HG02759 (cell line): ENCODE results near the gene CTNNBIP1.

Source experiments
- ATAC-seq: cut with Tn5 transposase; IDR thresholded peaks from one replicate; pipeline ENCODE4 v1.9.1; 2021; ENCODE audit warnings: mild to moderate bottlenecking, moderate library complexity; ENCODE audit not compliant: unreplicated experiment

Gene CTNNBIP1

DNA sequence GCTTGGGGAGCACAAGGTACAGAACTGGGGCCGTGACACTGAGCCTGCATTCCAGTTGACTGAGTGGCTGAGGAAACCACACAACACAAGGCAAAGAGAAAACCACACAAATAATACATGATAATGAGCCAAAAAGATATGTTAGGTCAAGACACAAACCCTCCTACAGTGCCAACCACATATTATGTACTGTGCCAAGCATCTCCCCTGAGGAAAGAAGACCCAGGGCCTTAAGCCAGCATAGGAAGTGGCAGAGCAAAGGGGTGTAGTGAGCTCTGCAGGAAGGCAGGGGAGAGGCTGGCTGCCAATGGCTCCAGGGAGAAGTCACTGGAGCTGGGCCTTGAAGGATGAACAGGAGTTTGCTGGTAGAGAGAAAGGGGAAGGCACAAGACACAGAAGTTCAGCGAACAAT lies 28.2 kb downstream of the CTNNBIP1 start:
- ATAC-seq: no peak

DNA sequence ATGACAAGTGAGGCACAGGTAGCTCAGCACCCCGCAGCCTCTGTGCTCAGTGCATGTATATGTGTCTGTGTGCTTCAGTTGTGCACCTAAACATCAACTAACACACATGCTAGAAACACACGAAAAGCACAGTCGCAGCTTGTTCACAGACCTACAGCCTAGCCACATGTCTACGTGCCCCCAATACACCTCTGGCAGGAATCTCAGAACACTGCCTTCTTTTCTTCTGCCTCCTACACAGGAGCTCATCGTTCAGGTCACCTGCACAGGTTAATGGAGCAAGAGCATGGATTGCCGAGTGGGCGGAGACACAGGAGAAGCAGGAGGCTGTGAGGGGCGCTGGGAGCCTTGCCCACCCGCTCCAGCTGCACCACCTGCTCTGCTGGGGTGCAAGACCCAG lies 31.7 kb downstream of the CTNNBIP1 start:
- ATAC-seq: no peak

DNA sequence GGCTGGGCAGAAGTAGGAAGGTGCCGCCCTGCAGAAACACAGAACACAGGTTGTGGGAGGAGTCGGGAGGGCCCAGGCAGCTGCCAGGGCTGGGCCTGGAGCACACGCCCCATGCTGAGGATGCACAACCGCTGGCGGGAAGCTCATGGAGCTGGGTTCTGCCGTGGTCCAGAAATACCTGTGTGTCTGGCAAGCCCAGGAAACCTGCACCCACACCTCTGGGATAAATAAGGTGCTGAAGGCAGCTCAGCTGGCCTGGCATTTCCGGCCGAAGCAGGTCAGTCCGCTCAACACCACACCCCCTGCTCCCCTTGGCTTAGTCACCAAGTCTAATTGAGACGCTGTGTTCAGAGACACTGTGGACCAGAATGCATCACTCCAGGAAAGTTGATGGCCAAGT lies 32.1 kb downstream of the CTNNBIP1 start:
- no peak for ATAC-seq

DNA sequence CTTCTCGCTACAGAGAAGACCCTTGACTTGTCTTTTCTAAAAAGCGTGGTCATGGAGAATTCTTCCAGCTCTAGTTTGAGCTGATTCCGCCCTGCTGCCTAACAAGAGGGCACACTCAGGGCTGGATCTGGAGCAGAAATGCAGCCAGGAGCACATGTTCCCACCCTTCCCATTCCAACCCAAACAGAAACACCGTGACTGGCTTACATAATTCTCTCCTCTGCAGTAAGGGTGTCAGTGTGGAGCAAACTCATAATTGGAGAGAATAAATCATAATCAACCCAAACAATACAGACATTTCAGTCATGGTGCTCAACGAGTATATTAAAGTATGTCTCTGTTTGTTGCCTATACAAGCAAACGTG lies 34.5 kb downstream of the CTNNBIP1 start:
- no peak for ATAC-seq

- peak; percentile 56 for ATAC-seq
These were observed 35.0 kb downstream of the CTNNBIP1 start for GRCh38 chr1:9874959-9875635.

DNA sequence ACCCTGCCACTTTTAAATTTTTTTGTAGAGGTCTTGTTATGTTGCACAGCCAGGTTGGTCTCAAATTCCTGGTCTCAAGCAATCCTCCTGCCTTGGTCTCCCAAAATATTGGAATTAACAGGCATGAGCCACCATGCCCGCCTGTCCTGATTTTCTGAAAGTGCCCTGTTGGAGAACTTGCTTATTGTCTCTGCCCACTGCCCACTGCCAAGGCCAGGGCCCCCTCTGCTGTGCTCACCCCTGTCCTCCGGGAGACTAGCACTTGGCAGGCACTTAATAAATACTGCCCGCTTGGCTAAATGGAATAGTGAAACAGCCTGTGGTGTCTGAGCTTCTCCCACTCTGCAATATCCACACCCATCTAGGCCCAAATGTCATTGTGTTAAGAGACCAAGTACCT lies 35.7 kb downstream of the CTNNBIP1 start:
- no peak for ATAC-seq

DNA sequence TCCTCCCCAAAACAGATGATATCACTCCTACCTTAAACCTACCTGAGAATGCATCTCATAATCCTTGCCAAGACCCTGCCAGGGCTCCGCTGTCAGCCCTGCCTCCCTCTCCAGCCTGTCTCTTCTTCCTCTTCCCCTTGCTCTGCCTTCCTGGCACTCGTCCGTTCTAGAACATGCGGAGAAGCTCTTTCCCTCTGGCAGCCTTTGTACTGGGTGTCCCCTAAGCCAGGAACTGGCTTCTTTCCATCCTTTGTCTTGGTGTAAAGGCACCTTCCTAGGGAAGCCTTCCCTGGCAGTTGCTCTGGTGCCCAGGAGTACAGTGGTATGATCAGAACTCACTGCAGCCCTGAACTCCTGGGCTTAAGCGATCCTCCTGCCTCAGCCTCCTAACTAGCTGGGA lies 36.1 kb downstream of the CTNNBIP1 start:
- no peak for ATAC-seq

- no peak for ATAC-seq
These were observed 36.7 kb downstream of the CTNNBIP1 start for GRCh38 chr1:9873385-9873784.

GRCh38 chr1:9872430-9873165 lies 37.5 kb downstream of the CTNNBIP1 start:
- ATAC-seq: no peak

DNA sequence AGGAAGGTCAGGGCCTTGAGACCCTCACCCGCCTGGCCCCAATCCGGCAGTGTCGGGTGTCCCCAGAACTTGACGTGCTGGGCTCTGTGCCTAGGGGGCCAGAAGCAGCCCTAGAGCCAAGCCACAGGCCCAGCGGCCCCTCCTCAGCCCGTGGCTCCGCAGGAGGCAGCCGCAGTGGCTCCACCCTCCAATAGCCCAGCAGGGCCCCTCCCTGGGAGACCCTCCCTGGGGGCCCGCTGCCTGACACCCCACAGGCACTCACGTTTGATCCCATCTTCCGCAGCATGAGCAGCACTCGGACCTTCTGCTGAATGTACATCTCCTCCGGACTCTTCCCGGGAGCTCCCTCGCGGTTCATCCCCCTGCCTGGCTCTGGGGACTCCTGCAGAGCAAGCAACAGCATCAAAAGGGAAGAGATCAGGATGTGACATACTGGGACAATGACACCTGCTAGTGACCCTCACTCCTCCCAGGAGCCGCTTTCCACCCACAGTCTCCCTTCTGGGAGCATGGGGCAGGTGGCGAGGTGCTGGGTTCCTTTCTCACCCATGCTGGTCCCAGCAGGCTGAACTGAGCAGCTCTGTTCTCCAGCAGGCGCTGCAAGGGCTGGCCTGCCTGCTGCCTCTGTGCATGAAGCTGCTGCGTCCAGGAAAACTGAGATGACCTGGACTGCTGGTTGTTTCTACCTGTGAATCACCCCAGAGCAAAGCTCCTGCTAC lies 38.2 kb downstream of the CTNNBIP1 start:
- no peak for ATAC-seq

DNA sequence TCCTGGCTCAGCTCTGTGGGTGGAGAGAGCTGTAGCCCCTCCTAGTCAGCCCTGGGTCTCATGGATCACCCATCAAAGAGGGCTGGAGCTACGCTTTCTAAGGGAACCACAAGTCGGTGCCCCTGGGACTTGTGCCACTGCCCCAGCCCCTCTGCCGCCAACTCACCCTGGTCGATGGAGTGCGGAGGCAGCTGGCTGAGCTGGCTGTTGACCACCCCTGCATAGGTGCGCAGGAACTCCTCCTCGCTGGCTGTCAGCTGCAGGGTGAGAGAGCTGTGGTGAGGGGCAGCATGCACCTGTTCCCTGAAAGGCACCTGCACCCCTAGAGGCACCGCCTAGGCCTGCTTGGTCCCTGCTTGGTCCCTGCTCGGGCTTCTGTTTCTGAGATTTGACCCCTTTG lies 39.0 kb downstream of the CTNNBIP1 start:
- no peak for ATAC-seq

- no peak for ATAC-seq
These were observed 39.5 kb downstream of the CTNNBIP1 start for GRCh38 chr1:9870572-9870971.

DNA sequence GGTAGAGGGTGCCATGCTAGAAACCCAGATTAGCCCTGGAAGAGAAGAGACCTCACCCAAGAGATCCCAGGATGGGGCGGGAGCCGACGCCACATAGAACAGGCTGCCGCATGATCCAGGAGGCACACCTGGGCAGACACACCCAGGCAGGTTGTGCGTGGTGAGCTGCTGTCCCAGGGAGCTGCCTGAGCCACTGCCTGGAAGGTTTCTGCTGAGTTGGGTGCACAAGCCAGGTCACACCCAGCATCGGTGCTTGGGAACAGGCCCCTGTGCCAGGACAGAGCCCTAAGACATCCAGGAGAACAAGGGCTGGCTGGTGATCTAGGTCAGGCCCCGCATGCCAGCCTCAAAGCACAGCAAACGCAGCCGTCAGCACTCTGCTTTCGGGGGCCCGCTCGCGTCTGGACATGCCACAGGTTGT lies 40.2 kb downstream of the CTNNBIP1 start:
- ATAC-seq: no peak

DNA sequence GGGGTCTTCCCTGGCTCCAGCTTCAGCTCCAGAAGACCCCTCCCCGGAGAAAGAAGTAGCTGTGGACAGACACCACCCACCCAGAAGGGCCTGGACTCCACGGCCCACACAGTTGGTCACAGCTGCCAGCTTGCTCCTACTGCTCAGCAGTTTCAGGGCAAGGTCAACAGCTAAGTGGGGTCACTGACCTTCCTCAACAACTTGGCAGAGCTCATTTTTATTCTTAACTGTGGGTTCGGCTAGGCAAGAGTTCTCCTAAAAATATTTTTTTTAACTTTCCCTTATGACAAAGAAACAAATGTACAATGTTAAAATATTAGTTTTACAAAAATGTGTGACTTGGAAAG lies 41.9 kb downstream of the CTNNBIP1 start:
- no peak for ATAC-seq

DNA sequence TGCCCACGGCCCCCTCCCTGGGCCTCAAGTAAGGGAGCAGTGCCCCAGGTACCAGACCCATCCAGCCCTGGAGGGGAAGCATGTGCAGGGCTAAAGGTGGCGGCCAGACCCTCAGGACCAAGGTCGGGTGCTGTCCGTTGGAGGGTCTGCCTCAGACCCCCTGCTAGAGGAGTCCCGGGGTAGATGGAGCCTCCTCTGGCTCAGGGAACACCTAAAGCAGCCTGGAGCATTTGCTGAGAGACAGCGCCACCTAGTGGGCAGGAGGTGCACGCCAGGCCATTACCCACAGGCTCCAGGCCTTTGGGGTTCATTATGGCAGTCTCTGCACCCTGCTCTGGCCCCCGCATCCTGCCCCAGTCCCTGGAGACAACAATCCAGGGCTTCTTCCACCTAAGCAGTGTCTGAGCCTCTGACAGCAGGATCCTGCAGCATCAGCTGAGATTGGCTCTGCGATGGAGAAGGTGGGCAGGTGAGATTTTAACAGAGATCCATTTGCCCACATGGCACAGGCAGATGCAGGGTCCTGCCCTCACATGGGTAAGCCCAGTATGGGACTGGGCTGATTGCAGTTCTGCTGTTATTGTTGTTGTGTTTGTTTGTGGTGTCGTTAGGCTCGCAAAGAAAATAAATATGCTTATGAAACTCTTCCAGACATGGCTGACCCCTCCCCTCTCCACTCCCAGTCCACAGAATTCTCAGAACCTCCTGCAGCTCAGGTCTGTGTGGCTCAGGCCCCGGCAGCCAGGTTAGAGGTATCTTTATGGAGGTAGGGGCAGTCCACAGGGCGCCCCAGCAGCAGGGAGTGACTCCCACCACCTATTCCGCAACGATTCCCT lies 42.4 kb downstream of the CTNNBIP1 start:
- peak; percentile 63 for ATAC-seq

DNA sequence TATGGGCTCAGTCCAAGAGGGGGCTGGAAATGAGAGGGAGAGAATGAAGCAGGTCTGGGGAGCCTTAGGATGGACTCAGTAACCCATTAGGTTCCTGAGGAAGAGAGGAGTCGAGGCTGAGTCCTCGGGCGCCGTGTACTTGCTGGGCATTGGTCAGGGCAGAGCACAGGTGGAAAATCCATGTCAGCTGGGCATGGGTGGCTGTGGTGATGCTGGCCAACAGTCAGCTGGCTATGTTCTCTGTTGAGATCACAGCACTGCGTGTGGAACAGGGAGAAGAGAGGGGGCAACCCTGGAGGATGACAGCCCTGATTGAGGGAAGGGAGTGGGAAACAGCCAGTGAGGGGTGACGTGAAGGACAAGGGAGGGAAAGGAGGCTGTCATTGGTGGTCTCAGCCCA lies 43.2 kb downstream of the CTNNBIP1 start:
- no peak for ATAC-seq

- ATAC-seq: no peak
These were observed 44.3 kb downstream of the CTNNBIP1 start for GRCh38 chr1:9865724-9866123.

GRCh38 chr1:9863371-9863770 lies 46.7 kb downstream of the CTNNBIP1 start:
- ATAC-seq: no peak

GRCh38 chr1:9861360-9861759 lies 48.7 kb downstream of the CTNNBIP1 start:
- ATAC-seq: no peak

GRCh38 chr1:9860887-9861286 lies 49.2 kb downstream of the CTNNBIP1 start:
- ATAC-seq: no peak

DNA sequence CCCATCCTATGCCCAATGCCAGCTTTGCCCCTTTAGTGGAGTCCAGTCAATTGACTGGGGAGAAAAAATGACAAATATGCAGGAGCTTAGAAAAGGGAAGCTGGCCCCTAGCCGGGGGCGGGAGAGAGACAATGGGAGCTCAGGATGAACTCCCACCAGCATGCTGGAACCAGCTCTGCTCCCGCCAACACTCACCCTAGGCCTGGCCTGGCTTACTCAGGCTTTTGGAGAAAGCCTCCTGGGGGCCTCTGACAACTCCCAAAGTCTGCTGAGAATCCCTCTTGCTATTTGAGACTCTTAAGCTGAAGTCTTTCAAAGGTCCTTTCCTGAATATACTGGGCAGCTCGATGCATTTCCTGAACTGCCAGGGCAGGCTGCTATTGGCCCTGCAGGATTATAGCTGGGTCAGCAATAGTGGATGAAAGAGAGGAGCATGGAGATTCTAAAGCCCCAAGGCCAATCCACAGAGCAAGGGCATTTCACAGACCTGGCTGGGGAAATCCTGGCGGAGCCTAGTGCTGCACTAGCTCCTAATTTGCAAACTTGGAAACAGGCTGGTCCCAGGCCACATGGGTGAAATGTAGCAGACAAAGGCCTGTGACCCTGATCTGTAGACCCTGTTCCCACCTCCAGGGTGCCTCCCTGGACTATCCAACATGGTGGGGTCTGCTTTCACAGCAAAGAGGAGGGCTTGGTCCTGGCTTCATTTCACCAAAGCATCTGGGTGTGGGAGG lies 50.6 kb downstream of the CTNNBIP1 start:
- ATAC-seq: no peak
